ENCODE measurements around the gene EPHB2.

DNA sequence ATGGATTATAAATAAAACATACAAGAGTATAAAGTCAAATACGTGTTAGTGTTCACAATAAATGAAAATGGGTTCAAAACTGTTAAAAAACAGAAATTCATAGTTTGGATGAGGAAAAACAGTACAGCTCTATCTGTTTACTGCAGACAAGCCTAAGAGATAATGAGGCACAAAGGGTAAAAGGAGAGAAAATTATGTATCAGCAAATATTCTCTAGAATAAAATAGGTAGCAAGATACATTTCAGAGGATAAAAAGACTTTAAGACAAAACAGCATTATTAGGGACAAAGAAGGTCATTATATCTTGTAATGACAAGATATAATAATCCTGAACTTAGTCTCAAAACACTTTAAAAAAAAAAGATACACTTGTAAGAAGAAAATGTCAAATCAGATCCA is 123.1 kb downstream of the EPHB2 start:
- TF ChIP-seq, protein P1, sequence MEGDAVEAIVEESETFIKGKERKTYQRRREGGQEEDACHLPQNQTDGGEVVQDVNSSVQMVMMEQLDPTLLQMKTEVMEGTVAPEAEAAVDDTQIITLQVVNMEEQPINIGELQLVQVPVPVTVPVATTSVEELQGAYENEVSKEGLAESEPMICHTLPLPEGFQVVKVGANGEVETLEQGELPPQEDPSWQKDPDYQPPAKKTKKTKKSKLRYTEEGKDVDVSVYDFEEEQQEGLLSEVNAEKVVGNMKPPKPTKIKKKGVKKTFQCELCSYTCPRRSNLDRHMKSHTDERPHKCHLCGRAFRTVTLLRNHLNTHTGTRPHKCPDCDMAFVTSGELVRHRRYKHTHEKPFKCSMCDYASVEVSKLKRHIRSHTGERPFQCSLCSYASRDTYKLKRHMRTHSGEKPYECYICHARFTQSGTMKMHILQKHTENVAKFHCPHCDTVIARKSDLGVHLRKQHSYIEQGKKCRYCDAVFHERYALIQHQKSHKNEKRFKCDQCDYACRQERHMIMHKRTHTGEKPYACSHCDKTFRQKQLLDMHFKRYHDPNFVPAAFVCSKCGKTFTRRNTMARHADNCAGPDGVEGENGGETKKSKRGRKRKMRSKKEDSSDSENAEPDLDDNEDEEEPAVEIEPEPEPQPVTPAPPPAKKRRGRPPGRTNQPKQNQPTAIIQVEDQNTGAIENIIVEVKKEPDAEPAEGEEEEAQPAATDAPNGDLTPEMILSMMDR (conservative IDR thresholded peaks at IDR 0.05; ENCODE audit: low read length): no peak
- no peak for TF ChIP-seq EZH2phosphoT487 (IDR thresholded peaks at IDR 0.05; ENCODE audit: borderline replicate concordance, low read depth, low read length)
